ENCODE measurements around the gene TCL1B. TPM values are rescaled to one million over a fixed set of nuclear protein-coding genes. Genes with fewer than 3 reads are reported as not detected.

Gene TCL1B
- total and polyA plus RNA-seq, 2 of the 13 experiments (the other 11 are each of a cell fraction or from before 2014, with no cell fraction given) = not detected

DNA sequence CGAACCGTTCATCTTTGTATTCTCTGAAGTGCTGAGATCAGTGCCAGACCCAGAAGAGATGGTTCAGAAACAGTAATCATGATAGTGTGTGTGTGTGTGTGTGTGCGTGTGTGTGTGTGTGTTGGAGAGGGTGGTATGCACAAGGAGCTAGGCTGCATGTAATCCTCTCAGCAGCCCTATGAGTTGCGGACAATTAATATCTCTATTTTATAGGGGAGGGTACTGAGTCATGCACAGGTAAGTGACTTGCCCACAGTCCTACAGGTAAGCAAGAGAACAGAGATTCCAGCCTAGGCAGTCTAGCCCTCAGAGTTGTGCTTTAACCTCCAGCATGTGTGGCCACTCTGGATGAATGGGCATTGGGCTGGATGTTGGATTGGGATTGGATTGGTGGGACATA, 55.6 kb downstream of the TCL1B start:
- Histone ChIP-seq H3K27ac (ENCODE audit: extremely low read length, insufficient read depth, low read length) (no peak overlapping the region), H3K9me3 (ENCODE audit: low read length) (no peaks in the 10 kb centered on the region), H3K4me2 (ENCODE audit: low read depth, low read length) (no peak overlapping the region), H3K9ac (ENCODE audit: insufficient read depth, low read depth, low read length) (no peak overlapping the region), H2AFZ (ENCODE audit: low read length) (no peak overlapping the region), H3K4me3 (replicated peaks in 1 of 3; ENCODE audit: insufficient read depth in 1 of 3, low read depth in 2 of 3, low read length in 3 of 3) (no peak overlapping the region), H3K36me3 (replicated peaks in 1 of 2; ENCODE audit: control insufficient read depth in 1 of 2, insufficient read depth in 2 of 2, low read length in 2 of 2) (no peaks in the 10 kb centered on the region), H4K20me1 (ENCODE audit: insufficient read depth, low read length) (no peaks in the 10 kb centered on the region), H3K27me3 (ENCODE audit: control insufficient read depth in 1 of 2, insufficient read depth in 2 of 2, low read length in 2 of 2) (no peaks in the 10 kb centered on the region), H3K4me1 (ENCODE audit: insufficient read depth, low read length) (no peaks in the 10 kb centered on the region), H3K79me2 (ENCODE audit: insufficient read depth, low read length) (no peaks in the 10 kb centered on the region)
- no peak for DNase-seq (ENCODE audit: low spot score)
- in situ Hi-C loops (cut with HindIII; ENCODE audit: extremely low pct_ligation_motif_present, low pct_unique_long_range_greater_than_20kb) (no loop called here), intact Hi-C loops (cut with micrococcal nuclease; ENCODE audit: unreplicated experiment) (no loop called here)
- BruUV-seq (replicated peaks) = no TSS peak
- CTCF ChIA-PET (ENCODE audit: low intra/inter-chr PET ratio, low total read pairs) = no interaction called here
- POLR2A ChIA-PET = no interaction called here
- no peak for FAIRE-seq
- ATAC-seq = no peak
- 24% methylated on average over 4 of the region's 4 CpGs for WGBS (ENCODE audit: low lambda C conversion rate)
- no peak for TF ChIP-seq MAFF (IDR thresholded peaks at IDR 0.05; ENCODE audit: low read depth, low read length)
- no peak for TF ChIP-seq KLF11 (CRISPR knock-in tag; IDR thresholded peaks at IDR 0.05)
- no peak for TF ChIP-seq ZBTB34 (CRISPR knock-in tag; IDR thresholded peaks at IDR 0.05)
- no peak for TF ChIP-seq MTF2 (CRISPR knock-in tag; IDR thresholded peaks at IDR 0.05; ENCODE audit: borderline replicate concordance)
- no peak for TF ChIP-seq ZSCAN30 (CRISPR knock-in tag; IDR thresholded peaks at IDR 0.05)
- no peak for TF ChIP-seq ZBTB4 (CRISPR knock-in tag; IDR thresholded peaks at IDR 0.05; ENCODE audit: borderline replicate concordance)
- no peak for TF ChIP-seq ZNF280D (CRISPR knock-in tag; IDR thresholded peaks at IDR 0.05)
- TF ChIP-seq, protein P1, sequence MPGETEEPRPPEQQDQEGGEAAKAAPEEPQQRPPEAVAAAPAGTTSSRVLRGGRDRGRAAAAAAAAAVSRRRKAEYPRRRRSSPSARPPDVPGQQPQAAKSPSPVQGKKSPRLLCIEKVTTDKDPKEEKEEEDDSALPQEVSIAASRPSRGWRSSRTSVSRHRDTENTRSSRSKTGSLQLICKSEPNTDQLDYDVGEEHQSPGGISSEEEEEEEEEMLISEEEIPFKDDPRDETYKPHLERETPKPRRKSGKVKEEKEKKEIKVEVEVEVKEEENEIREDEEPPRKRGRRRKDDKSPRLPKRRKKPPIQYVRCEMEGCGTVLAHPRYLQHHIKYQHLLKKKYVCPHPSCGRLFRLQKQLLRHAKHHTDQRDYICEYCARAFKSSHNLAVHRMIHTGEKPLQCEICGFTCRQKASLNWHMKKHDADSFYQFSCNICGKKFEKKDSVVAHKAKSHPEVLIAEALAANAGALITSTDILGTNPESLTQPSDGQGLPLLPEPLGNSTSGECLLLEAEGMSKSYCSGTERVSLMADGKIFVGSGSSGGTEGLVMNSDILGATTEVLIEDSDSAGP (CRISPR knock-in tag; IDR thresholded peaks at IDR 0.05; ENCODE audit: borderline replicate concordance) = no peak
- no peak for TF ChIP-seq U2AF1 (optimal IDR thresholded peaks at IDR 0.05; ENCODE audit: low read depth, low read length)
- TF ChIP-seq THAP8 (CRISPR knock-in tag; IDR thresholded peaks at IDR 0.05; ENCODE audit: borderline replicate concordance) = no peak
- no peak for TF ChIP-seq ZBTB21 (CRISPR knock-in tag; IDR thresholded peaks at IDR 0.05)
- no peak for TF ChIP-seq ZNF792 (CRISPR knock-in tag; IDR thresholded peaks at IDR 0.05)
- TF ChIP-seq, protein P2, sequence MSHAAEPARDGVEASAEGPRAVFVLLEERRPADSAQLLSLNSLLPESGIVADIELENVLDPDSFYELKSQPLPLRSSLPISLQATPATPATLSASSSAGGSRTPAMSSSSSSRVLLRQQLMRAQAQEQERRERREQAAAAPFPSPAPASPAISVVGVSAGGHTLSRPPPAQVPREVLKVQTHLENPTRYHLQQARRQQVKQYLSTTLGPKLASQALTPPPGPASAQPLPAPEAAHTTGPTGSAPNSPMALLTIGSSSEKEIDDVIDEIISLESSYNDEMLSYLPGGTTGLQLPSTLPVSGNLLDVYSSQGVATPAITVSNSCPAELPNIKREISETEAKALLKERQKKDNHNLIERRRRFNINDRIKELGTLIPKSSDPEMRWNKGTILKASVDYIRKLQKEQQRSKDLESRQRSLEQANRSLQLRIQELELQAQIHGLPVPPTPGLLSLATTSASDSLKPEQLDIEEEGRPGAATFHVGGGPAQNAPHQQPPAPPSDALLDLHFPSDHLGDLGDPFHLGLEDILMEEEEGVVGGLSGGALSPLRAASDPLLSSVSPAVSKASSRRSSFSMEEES (CRISPR knock-in tag; IDR thresholded peaks at IDR 0.05) = no peak
